HG02884 (cell line): ENCODE measurements around the gene EPM2AIP1.
"Not testable (repeated sequence)": the region's sequence is repeated elsewhere in the genome, so short reads cannot be mapped to it uniquely, and the experiment has no call there.

ENCODE experiments used
- ATAC-seq: cut with Tn5 transposase; IDR thresholded peaks from one replicate; pipeline ENCODE4 v1.9.1; 2021; ENCODE audit warnings: mild to moderate bottlenecking, moderate library complexity; ENCODE audit not compliant: unreplicated experiment

Gene EPM2AIP1

GRCh38 chr3:36992806-36993325 is at the start of gene EPM2AIP1:
TSS of gene EPM2AIP1 (minus strand) at chr3:36993131. CDS start at chr3:36993077, 54 bp downstream.
- peak; percentile 83 for ATAC-seq

GRCh38 chr3:37042712-37043111 is 49.8 kb upstream of the EPM2AIP1 start:
- ATAC-seq = not testable (repeated sequence)

GRCh38 chr3:37041546-37042195 is 48.7 kb upstream of the EPM2AIP1 start:
- ATAC-seq = no peak

- no peak for ATAC-seq
Measured at GRCh38 chr3:37040231-37040630, 47.3 kb upstream of the EPM2AIP1 start.

- no peak for ATAC-seq
Measured at GRCh38 chr3:37039161-37039846, 46.4 kb upstream of the EPM2AIP1 start.

GRCh38 chr3:37037352-37037751 is 44.4 kb upstream of the EPM2AIP1 start:
- ATAC-seq = no peak

GRCh38 chr3:37032961-37033360 is 40.0 kb upstream of the EPM2AIP1 start:
- no peak for ATAC-seq

GRCh38 chr3:37031096-37031682 is 38.3 kb upstream of the EPM2AIP1 start:
- ATAC-seq = no peak

- no peak for ATAC-seq
Measured at GRCh38 chr3:37030588-37030987, 37.7 kb upstream of the EPM2AIP1 start.

- no peak for ATAC-seq
Measured at GRCh38 chr3:37029516-37030163, 36.7 kb upstream of the EPM2AIP1 start.

GRCh38 chr3:37029111-37029510 is 36.2 kb upstream of the EPM2AIP1 start:
- ATAC-seq = no peak

GRCh38 chr3:37028329-37028728 is 35.4 kb upstream of the EPM2AIP1 start:
- ATAC-seq = no peak

- ATAC-seq = no peak
Measured at GRCh38 chr3:37026851-37027250, 33.9 kb upstream of the EPM2AIP1 start.

- no peak for ATAC-seq
Measured at GRCh38 chr3:37025561-37026335, 32.8 kb upstream of the EPM2AIP1 start.

- no peak for ATAC-seq
Measured at GRCh38 chr3:37024820-37025405, 32.0 kb upstream of the EPM2AIP1 start.

- ATAC-seq = no peak
Measured at GRCh38 chr3:37024092-37024491, 31.2 kb upstream of the EPM2AIP1 start.

- no peak for ATAC-seq
Measured at GRCh38 chr3:37017683-37018082, 24.8 kb upstream of the EPM2AIP1 start.

- ATAC-seq = no peak
Measured at GRCh38 chr3:37016903-37017302, 24.0 kb upstream of the EPM2AIP1 start.

GRCh38 chr3:37015642-37016041 is 22.7 kb upstream of the EPM2AIP1 start:
- ATAC-seq = no peak

- no peak for ATAC-seq
Measured at GRCh38 chr3:37014620-37015019, 21.7 kb upstream of the EPM2AIP1 start.
